ENCODE measurements around the gene QPCTL. TPM values are rescaled to one million over a fixed set of nuclear protein-coding genes. Genes with fewer than 3 reads are reported as not detected.

Gene QPCTL
- total and polyA plus RNA-seq, 10 of the 15 experiments (the other 5 are each of a cell fraction or from before 2014, with no cell fraction given), result 1.1 to 22.6 (median 11.2) TPM

GRCh38 chr19:45712699-45713067 is 20.2 kb downstream of the QPCTL start:
- ChIA-PET POLR2A (interaction anchor here (1.2 kb wide), 1 partner anchor 21 kb away, joined by 3 read pairs; the partner anchor contains the start of gene SNRPD2), SMC1A (ENCODE audit: uncharacterized antibody, unreplicated experiment) (no interaction called here), RAD21 (ENCODE audit: unreplicated experiment) (no interaction called here), CTCF (interaction anchor here (0.7 kb wide), 1 partner anchor 11 kb away, joined by 4 read pairs; no protein-coding TSS in a partner anchor)
- no peak for TF ChIP-seq NR2C1 (IDR thresholded peaks at IDR 0.05)
- TF ChIP-seq BCL3 (IDR thresholded peaks at IDR 0.05; ENCODE audit: borderline replicate concordance, insufficient read depth, low read depth, low read length, poor library complexity, severe bottlenecking), result no peak
- Histone ChIP-seq H3K36me3 (ENCODE audit: control insufficient read depth in 2 of 2, insufficient read depth in 2 of 2, low read length in 1 of 2) (peaks cover 4 to 19% of the 10 kb centered on the region in 2 experiments; a peak in 3 of 4 replicates), H3K27ac (ENCODE audit: control insufficient read depth, insufficient read depth) (no peak overlapping the region), H3K4me3 (no peak overlapping the region), H3K79me2 (ENCODE audit: control insufficient read depth, insufficient read depth, low read length) (peaks cover 56% of the 10 kb centered on the region), H3K9ac (ENCODE audit: control insufficient read depth, insufficient read depth, low read length) (no peak overlapping the region), H3K9me3 (replicated peaks; ENCODE audit: control insufficient read depth, insufficient read depth, low read length) (no peaks in the 10 kb centered on the region), H4K20me1 (ENCODE audit: control insufficient read depth, insufficient read depth) (no peaks in the 10 kb centered on the region), H3K4me1 (ENCODE audit: control insufficient read depth, insufficient read depth, low read length) (peaks cover 16% of the 10 kb centered on the region), H3K27me3 (replicated peaks in 1 of 2; ENCODE audit: control insufficient read depth in 2 of 2, insufficient read depth in 2 of 2, low read length in 1 of 2) (no peaks in the 10 kb centered on the region), H3K4me2 (ENCODE audit: control insufficient read depth, insufficient read depth) (no peak overlapping the region), H2AFZ (ENCODE audit: control insufficient read depth, low read depth, low read length) (no peak overlapping the region)
- BruUV-seq (replicated peaks), result no TSS peak
- in situ Hi-C loops (cut with MboI) (no loop called here), intact Hi-C loops (cut with micrococcal nuclease; ENCODE audit: unreplicated experiment) (no loop called here)
- ATAC-seq, result no peak
- FAIRE-seq, result no peak
- no peak for DNase-seq (ENCODE audit: low read depth, low spot score)
- WGBS (ENCODE audit: insufficient coverage, insufficient replicate concordance, low lambda C conversion rate, missing lambda C conversion rate), result 95% methylated on average over 15 of the region's 25 CpGs

- no TSS peak for BruUV-seq (replicated peaks)
- Histone ChIP-seq H3K27me3 (replicated peaks in 1 of 2; ENCODE audit: control insufficient read depth in 2 of 2, insufficient read depth in 2 of 2, low read length in 1 of 2) (no peaks in the 10 kb centered on the region), H3K4me1 (ENCODE audit: control insufficient read depth, insufficient read depth, low read length) (peaks cover 15% of the 10 kb centered on the region), H3K36me3 (ENCODE audit: control insufficient read depth in 2 of 2, insufficient read depth in 2 of 2, low read length in 1 of 2) (peaks cover 8 to 19% of the 10 kb centered on the region in 2 experiments; a peak in 3 of 4 replicates), H4K20me1 (ENCODE audit: control insufficient read depth, insufficient read depth) (no peaks in the 10 kb centered on the region), H2AFZ (ENCODE audit: control insufficient read depth, low read depth, low read length) (no peak overlapping the region), H3K4me3 (no peak overlapping the region), H3K79me2 (ENCODE audit: control insufficient read depth, insufficient read depth, low read length) (peaks cover 61% of the 10 kb centered on the region), H3K27ac (ENCODE audit: control insufficient read depth, insufficient read depth) (no peak overlapping the region), H3K4me2 (ENCODE audit: control insufficient read depth, insufficient read depth) (no peak overlapping the region), H3K9ac (ENCODE audit: control insufficient read depth, insufficient read depth, low read length) (no peak overlapping the region), H3K9me3 (replicated peaks; ENCODE audit: control insufficient read depth, insufficient read depth, low read length) (no peaks in the 10 kb centered on the region)
- RAD21 ChIA-PET (ENCODE audit: unreplicated experiment), result no interaction called here
- in situ Hi-C loops (cut with MboI) (no loop called here), intact Hi-C loops (cut with micrococcal nuclease; ENCODE audit: unreplicated experiment) (no loop called here)
- peak; percentile 33; the same call in 1 of the 2 replicates for TF ChIP-seq POLR2A (IDR thresholded peaks at IDR 0.05; ENCODE audit: low read depth, low read length)
- TF ChIP-seq ZBED1 (IDR thresholded peaks at IDR 0.05; ENCODE audit: borderline replicate concordance), result no peak
- TF ChIP-seq IKZF2 (IDR thresholded peaks at IDR 0.05), result no peak
- POLR2A ChIA-PET, result interaction anchor here (1.2 kb wide), 1 partner anchor 21 kb away, joined by 3 read pairs; the partner anchor contains the start of gene SNRPD2
- SMC1A ChIA-PET (ENCODE audit: uncharacterized antibody, unreplicated experiment), result no interaction called here
- 97% methylated on average over 15 of the region's 15 CpGs for WGBS (ENCODE audit: insufficient coverage, insufficient replicate concordance, low lambda C conversion rate, missing lambda C conversion rate)
- DNase-seq (ENCODE audit: low read depth, low spot score) (no peak), ATAC-seq (no peak), FAIRE-seq (no peak)
- CTCF ChIA-PET, result interaction anchor here (1.1 kb wide), 1 partner anchor 19 kb away, joined by 4 read pairs; no protein-coding TSS in a partner anchor
These were observed 20.7 kb downstream of the QPCTL start for GRCh38 chr19:45713141-45713540.
